Inflammatory macrophage (primary cell): ENCODE measurements around the gene PDE4B.
"Not testable (repeated sequence)": the region's sequence is repeated elsewhere in the genome, so short reads cannot be mapped to it uniquely, and the experiment has no call there.

ENCODE experiments used
- DNase-seq, 2 donors: peaks; one replicate each; pipeline ENCODE4 v3.0.0-alpha.2; 2020 to 2022

The PDE4B gene

DNA sequence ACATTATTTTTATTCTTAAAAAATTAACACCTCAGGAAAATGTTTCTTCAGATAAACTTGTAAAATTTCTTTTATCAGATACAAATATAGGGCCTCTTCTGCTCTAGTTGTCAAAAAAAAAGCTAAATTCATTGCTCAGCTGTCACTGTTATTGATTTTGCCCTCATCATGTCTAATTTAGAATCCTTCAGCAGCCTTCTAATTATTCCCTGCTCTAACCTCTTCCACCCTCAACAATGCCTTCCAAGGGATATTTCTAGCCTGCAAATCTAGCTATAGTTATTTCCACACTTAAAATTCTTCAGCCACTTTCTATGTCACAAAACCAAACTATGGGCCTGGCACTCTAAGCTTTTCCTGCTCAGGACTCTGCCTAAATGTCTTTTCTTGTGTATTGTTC, 25.2 kb downstream of the PDE4B start:
- no peak for DNase-seq

DNA sequence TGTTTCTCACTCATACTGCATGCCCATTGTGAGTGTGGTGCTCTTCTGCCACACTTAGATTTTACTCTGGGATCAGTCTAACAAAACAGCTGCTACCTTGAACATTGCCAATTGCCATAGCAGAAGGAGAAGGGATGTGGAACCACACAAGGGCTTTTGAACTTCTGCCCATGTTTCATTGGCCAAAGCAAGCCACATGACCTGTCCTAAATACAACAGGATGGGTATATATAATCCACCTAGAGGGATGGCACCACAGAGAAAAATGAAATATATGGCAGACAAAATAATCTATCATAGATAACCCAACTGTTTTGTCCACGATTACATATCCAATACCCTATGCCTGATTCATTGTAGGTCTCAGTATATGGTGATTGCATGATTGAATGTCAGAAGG, 26.3 kb downstream of the PDE4B start:
- no peak for DNase-seq

- peak; percentile 54 to 58 for DNase-seq
Observed at GRCh38 chr1:65820983-65821382, 28.3 kb downstream of the PDE4B start.

DNA sequence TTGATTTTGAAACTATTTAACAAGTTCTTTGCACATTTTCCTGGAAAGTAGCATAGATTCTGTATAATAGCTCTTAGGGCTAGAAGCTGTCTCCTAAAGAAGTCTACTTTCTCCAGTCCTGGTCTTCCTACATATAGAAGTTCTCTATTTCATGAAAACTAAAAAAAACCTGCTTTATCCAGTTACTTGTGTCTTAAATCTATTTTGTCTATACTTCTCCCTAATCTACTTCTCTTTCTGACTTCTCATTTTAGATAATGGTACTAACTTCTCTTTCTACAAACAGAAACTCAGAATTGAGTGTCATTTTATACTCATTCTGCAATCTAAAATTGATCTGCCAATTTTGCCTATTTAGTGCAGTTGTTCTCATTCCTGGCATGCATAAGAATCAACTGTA, 28.7 kb downstream of the PDE4B start:
- DNase-seq: peak; percentile 2 to 74

DNA sequence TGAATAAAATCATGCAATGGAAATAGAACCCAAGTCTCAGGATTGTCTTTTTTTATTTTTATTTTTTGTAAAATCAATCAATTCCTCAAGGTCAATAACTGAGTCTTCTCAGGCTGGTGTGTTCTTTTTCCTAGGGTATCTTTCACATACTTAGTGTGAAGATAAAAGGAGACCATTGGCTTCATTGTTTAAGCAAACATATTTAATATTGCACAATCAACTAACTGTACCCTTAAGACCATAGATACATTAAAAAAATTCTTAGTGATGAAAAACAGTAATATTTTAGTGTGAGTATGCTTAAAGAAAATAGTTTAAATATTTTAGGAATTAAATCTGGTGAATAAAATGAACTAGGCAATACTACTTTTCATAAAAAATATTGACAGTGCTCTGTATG, 31.4 kb downstream of the PDE4B start:
- DNase-seq: no peak

GRCh38 chr1:65825741-65826140, 33.0 kb downstream of the PDE4B start:
- DNase-seq: no peak

GRCh38 chr1:65826782-65827181, 34.1 kb downstream of the PDE4B start:
- DNase-seq: no peak

- DNase-seq: no peak
Observed at GRCh38 chr1:65827346-65827745, 34.7 kb downstream of the PDE4B start.

DNA sequence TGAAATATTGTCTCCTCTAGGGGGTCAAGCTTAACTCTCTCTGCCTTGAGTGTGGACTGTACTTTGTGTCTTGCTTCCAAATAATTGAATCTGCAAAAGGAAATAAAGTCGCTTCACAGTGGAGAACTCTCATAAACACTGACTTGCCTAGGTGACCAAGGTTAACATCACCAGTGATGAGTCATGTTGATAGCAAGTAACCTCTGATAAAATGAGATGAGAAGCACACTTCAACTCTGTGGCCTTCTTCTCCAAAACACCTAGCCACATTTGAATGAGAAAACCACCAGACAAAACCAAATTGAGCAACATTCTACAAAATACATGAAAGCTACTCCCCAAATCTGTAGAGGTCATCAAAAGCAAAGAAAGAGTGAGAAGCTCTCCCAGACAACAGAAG, 37.6 kb downstream of the PDE4B start:
- no peak for DNase-seq

GRCh38 chr1:65832296-65832695, 39.6 kb downstream of the PDE4B start:
- DNase-seq: no peak

DNA sequence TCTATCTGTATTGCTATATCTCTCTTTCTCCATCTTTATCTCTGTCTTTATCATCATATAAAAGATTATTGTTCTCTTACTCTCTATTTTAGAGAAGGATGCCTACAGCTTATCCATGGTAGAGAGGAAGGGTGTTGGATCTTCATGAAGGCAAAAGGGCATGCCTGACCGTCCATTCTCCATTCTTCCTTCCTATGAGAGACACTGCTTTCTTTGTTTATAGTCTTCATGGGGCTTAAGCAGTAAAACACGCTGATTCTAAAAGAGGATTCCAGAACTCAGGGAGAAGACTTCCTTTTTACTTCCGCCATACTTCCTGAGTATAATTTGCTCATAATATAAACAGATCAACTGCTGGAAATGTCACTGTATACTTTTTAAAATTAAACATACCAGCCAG, 44.0 kb downstream of the PDE4B start:
- no peak for DNase-seq

GRCh38 chr1:65840683-65841082, 48.0 kb downstream of the PDE4B start:
- no peak for DNase-seq

DNA sequence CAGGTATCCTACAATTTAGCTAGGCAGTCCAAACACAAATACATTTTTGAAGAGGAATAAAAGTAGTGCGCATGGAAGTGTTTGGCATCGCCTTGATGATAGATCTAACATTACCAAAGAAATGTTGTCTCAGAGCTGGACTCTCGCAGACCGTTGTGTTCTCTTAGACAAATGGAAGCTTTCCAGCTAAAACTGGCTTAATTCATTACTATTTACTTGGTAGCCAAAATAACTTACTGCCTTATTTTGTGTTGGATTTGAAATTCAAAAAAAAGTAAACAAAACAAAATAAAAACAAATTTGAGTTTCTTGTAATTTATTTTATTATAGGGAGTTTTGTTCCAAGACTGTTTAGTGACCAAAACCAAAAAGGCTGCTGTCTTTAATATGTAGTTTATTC, 51.6 kb downstream of the PDE4B start:
- DNase-seq: no peak

DNA sequence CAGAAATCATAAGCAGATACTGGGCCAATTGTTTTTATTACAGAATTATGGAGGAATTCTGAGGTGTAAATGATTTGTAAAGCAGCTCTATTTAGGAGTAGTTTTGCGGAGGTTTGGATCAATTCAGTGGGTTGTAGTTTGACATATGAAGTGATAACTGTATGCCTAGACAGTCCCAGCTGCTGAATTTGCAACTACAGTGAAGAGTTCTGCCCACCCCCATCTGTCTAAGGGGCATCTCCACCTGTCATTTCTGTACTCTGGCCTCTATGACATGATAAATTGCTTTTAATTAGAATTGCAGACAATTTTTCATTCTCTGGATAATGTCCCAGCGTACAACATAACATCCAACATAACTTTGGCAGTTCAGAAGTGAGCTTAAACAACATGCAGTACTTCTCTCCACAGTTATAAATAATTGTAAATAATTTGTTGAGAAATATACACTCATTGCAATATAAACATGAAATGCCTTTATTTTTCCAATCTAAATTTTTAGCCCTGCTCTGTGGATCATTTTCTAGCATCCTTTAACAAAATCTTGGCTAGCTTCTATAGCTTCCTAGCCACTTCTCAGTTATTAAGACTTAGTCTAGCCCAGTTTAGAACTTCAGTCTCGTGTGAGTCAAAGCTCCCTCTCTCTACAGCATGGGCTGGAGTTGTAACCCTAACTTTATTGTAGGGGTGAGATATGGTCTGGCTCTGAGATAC, 52.3 kb downstream of the PDE4B start:
- DNase-seq: no peak

DNA sequence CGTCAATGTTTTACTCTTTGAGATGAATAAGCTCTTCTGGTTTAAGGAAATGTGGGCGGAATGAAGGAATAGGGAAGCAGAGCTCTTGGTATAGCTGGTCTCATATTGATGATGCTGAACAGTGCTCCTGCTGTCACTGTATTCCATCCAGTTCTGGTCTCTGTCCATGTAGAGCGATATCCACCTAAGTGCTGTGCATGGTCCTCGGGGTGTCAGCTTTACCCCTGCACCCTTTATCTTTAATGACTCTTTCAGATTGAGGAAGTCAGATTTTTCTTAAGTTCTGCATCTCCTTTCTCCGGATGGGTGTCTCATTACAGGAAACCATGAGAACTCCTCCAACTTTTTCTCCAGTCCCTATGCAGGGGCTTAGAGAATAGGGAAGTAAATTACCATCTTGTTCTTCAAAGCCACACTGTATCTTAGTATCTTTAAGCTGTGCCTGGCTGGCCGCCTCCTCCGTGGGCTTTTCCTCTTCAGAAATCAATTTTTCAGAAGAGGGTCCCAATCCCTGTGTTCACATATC, 52.9 kb downstream of the PDE4B start:
- peak; percentile 48 to 73 for DNase-seq

GRCh38 chr1:65846866-65847265, 54.2 kb downstream of the PDE4B start:
- peak in 1 of 2 donors; percentile 3 for DNase-seq

DNA sequence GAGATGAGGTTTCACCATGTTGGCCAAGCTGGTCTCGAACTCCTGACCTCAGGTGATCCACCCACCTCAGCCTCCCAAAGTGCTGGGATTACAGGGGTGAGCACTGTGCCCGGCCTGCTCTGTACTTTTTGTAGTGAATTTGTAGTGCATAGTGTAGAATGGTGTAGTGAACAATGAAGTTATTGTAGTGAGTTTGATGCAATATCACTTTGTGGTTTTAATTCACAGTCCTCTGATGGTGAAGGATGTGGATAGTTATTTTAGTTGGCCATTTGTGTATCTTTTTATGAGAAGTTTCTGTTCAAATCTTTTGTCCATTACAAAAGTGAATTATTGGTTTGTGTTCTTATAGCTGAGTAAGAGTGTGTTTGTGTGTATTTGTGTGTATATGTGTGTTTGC, 57.6 kb downstream of the PDE4B start:
- DNase-seq: no peak

DNA sequence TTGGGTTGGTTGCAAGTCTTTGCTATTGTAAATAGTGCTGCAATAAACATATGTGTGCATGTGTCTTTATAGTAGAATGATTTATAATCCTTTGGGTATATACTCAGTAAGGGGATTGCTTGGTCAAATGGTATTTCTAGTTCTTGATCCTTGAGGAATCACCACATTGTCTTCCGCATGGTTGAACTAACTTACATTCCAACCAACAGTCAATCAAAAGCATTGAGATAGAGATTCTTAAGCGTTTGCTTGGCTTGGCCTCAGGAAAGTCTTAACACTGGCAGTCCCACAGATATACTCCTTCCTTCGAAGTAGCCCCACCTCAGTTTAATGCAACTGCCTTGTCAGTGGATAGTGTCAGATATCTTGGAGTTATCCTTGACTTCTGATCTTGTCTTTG, 63.9 kb downstream of the PDE4B start:
- not testable (repeated sequence) for DNase-seq

- DNase-seq: no peak
Observed at GRCh38 chr1:65866439-65866838, 73.7 kb downstream of the PDE4B start.

DNA sequence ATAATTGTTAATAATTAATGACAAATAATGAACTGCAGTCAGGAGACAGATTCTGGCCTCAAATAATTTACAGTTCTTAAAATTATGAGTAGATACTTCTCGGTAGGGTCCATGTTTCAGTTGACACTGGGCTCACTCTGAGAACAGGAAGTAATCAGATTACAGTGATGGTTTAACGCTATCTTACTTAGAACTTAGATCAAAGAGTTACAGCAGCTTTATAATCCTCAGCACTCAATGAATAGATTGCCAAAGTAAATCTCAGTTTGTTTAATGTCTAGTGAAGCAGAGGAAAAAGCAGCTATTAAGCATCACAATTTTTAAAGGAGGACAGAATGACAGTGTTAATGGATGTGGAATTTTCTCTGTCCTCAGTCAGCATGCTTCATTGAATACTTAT, 79.6 kb downstream of the PDE4B start:
- no peak for DNase-seq

DNA sequence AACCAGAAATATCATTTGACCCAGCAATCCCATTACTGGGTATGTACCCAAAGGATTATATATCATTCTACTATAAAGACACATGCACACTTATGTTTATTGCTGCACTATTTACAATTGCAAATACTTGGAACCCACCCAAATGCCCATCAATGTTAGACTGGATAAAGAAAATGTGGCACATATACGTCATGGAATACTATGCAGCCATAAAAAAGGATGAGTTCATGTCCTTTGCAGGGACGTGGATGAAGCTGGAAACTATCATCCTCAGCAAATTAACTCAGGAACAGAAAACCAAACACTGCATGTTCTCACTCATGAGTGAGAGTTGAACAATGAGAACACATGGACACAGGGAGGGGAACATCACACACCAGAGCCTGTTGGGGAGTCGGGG, 85.6 kb downstream of the PDE4B start:
- DNase-seq: not testable (repeated sequence)

GRCh38 chr1:65880611-65881010, 87.9 kb downstream of the PDE4B start:
- DNase-seq: no peak

GRCh38 chr1:65881067-65881594, 88.4 kb downstream of the PDE4B start:
- no peak for DNase-seq

DNA sequence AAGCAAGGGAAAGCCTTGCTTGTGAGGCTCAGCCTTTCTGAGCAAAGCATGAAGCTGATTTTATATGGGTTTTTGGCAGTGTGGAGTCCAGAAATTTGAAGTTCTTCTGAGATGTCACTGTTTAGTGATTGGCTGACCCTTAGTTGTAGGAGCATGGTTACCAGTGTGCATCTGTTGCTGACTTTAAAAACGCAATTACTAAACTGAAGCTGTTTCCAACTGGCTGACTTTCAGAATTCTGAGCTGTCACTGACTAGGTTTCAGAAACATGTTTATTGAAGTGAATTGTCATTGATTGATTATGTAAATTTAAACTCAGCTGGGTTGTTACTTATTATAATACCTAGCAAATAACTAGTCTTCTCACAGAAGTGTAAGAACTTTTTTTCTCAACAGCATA, 89.4 kb downstream of the PDE4B start:
- no peak for DNase-seq

DNA sequence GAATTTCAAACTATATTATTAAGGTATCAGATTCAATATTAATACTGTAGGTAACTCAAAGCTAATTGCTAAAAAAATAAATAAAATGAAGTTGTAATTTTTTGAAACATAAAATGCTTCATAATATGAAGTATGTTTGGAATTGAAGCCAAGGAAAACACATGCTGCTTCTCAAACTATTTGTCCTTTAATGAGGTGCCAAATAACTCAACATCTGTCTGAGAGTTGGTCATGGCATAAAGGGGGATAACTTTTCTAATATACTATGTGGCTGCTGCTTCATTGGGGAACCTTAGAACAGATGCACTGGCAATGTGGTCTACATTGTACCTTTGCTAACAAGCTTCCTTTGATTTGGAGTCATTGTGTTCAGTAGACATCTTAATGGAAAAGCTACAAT, 96.7 kb downstream of the PDE4B start:
- no peak for DNase-seq
